ENCODE results near the gene RGS3.

RGS3 gene

DNA sequence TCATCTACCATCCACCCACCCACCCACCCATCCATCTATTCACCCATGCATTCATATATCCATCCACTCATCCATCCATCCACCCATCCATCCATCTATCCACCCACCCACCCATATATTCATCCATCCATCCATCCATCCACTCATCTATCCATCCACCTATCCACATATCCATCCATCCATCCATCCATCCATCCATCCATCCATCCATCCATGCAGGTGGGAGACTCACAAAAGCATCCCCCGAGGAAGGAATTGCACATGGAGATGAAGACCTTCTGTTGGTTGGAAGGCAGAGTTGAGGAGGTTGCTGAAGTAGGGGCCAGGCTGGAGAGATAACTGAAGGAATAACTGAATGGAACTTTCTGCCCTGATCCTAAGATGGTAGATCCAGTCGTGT is 126.9 kb downstream of the RGS3 start:
- no peak for DNase-seq

DNA sequence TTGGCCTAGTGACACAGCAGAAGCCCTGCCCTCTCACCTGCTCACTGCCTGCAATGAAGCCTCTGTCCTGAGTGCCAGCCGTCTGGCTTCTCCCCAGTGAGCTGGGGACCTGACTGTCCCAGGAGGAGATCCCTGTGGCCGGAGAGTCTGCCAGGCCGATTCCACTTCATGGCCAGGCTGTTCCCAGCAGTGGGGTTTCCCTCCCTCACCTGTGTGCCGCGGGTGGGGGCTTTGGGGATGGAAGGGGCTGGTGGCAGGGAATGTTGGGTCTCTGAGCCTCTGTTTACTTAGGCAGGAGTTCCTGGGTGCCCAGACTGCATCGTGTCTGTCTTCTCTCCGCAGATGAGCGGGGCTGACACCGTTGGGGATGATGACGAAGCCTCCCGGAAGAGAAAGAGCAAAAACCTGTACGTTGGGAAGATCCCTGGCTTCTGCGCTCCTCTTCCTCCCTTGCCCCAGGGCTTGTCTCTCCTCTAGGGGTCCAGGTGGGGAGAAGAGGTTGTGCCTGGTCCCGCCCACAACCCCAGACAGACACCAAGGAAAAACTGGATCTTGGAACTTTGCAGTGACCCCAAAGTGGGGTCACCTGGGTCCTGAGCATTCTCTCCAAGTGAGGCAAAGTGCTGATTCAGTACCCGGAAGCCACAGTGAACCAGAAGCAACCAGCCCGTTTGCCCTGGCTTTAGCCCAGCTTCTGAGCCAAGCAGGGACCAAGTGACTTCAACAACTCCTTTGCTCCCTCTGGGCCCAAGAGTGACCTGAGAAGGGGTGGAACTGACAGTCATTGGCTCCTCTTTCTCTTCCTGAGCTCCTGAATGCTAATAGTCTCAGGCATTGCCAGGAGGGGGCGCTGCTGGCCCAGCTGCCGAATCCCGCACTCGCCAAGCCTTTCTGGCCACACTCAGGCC is 127.7 kb downstream of the RGS3 start:
- DNase-seq = peak; percentile 73 to 84

DNA sequence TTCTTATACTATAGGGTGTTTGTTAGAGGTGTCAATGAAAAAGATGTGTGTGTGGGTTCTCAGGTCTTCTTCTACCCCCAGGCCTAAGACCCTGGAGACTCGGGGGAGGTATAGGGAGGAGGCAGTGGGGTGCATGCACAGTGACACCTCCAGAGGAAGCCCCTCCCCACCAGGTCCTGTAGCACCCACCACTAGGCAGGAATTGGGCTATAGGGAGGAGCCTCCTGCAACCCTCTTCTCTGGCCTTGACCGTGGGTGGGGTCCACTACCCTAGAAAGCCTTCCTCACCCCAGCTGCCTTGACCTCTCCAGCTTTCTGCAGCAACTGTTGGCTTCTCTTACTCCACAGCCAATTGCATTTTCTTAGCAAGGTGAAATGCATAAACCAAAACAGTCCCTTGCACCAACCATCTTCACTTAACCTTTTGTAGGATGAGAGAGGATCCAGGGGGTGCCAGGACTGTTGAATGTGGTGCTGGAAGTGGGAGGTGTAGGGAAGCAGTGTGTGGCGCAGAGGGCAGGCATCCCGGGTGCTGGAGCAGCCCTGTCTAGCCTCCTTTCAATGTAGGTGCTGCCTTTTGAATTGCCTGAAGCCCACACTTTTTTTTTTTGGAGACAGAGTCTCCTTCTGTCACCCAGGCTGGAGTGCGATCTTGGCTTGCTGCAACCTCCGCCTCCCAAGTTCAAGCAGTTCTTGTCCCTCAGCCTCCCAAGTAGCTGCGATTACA is 128.5 kb downstream of the RGS3 start:
- no peak for DNase-seq

DNA sequence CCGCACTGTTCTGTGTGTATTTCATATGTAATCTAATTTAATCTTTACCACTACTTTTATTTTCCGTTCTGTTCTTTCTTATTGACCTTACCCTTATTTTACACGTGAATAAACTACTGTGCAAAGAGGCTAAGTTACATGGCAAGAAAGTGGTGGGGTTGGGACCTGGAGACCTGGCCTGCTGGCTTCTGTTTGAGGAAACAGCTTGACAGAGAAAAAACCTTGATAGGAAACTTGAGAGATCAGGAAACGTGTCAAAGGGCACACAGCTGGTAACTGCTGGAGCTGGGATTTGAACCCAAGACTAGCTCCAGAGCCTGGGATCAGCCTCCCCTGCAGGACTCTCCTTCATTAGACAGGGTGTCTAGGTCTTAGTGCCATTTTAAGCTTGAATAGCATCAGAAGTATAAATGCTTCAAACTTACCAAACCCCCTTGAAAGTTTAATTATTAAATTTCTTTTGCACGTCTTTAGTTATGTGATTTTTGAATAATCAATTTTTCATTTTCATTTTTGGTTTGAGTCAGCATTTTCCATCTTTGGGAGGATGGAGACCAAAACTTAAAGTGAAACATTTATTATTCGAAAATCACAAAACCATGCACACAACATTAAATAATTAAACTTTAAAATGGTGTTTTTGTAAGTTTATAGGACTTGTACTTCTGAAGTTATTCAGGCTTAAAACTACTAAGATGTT is 129.5 kb downstream of the RGS3 start:
- DNase-seq = no peak

DNA sequence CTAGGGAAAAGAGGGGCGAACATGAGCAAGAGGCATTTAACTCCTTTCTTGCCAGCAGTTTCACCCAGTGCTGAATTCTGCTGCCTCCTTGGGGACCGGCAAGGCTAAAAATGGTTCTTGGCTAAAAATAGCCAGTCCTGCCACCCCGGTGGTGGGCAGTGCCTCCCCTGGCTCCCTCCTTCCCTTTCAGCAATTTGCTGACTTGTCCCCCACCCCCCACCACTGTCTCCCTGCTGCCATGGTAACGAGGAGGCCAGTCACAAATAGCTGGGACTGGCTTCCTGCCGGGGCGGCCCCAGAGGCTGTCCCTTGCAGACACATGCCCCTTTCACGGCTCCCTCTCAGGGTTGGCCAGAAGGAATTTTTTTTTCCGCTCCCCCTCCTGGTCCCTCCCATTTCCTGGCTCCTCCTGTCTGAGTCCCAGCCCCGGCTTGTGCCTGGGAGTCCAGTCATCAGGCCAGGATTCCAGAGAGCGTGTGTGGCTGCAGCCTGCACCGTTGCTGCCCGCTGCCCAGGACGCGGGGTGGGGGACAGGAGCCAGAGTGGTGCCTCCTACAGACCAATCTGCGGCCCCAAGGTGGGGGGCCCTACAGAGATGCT is 130.3 kb downstream of the RGS3 start:
- DNase-seq = peak in 1 of 2 donors; percentile 17

DNA sequence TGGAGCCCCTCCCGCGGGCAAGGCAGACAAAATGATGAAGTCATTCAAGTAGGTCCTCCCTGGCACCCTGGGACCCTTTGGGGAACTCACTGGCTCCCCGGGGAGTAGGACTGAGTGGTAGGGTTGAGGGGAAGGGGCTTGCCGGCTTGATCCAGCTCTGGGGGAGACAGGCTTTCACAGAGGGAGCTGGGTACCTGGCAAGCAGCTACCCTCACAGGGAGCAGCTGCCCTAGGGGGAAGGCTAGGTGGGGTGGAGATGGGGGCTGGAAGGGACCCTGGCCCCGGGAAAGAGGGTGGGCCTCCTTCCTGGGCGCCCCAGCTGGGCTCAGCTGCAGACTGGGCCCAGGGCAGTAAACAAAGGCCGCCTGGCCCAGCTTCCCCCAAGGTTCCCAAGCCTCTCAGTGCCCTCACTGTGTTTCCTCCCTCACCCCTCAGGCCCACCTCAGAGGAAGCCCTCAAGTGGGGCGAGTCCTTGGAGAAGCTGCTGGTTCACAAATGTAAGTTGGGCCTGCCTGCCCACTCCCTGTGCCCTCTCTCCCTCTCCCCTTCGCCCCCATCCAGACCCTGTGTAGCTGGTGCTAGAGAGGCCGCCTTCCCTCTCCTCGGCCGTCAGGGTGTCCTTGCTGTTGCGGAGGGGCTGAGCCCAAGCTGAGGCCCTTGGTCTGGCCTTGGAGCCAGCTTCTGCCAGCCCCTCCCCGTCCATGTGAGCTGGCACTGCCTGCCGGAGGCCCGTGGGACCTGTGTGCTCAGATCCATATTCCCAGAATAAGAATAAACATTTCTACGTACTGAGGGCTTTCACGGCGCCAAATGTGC is 131.2 kb downstream of the RGS3 start:
- no peak for DNase-seq

DNA sequence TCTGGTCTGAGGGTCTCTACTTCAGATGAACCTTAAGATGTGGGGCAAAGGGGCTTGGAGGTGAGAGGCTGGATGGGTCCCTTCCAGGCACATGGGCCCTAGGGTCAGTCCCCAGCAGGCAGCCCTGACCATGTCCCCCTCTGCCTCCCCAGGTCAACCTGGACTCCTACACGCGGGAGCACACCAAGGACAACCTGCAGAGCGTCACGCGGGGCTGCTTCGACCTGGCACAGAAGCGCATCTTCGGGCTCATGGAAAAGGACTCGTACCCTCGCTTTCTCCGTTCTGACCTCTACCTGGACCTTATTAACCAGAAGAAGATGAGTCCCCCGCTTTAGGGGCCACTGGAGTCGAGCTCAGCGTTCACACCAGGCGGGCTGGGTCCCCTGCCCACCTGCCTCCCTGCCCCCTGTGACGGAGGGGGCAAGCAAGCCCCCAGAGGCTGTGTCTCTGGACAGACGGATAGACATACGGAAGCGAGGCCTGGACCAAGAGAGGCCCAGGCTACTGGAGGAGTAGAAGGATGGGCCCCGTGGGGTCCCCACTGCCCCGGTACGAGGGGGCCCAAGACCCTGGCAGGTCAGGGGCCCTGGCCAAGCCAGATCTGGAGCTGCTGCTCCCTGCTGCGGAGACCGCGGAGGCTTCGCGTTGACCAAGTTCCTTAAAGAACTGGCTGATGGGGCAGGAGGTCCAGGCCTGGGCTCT is 133.2 kb downstream of the RGS3 start:
- DNase-seq = no peak

DNA sequence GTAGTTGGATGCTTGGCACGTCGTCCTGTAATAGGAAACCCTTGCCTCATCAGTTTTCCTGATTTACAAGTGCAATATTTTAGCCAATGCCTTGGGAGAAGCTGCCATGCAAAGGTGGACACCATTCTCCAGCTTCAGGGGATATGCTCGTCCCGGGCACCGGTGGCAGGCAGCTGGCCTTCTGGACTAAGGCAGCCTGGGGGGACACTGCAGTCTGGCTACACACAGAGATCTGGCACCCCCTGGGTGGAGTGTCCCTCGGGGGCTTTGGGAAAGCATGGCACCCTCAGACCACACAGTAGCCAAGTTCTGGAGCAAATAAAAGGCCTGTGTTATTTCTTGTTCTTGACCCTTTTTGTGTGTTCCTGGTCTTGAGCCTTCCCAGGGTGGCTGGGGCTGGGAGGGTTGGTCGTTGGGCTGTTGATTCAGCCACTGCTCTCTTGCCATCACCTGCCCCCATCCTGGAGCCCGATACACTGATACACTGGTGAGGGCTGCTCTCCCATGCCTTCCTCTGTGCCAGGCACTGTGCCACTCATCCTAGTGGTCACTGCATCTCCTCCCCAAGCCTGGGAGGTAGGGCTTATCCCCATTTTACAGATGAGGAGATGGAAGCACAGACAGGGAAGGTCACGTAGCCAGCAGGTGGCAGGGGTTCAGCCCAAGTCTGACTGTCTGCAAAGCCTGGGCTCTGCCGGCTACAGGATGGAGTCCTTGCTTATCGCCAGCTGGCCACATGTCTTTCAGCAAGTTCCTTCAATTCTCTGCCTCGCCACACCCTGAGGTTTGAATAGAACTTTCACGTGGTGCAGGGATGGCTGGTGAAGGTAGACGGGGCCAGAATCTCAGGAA is 134.1 kb downstream of the RGS3 start:
- DNase-seq = no peak

DNA sequence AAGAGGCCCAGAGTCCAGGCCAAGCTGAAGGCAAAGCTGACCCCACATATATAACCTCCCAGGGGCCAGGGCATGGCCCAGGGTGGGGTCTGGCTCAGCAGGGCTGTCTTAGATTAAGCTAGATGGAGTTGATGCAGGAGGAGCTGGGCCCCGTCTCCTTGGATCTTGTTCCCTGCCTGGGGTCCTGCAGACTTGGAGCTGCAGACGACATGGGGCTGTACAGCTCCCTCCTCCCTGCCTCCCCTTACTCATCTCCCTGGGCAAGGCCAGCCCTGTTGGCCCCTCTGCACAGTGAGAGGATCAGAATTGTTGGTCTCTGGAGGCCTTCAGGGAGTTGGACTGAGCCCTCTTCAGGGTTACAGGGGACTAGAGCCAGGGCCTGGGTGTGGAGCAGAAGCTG is 134.9 kb downstream of the RGS3 start:
- DNase-seq = no peak

DNA sequence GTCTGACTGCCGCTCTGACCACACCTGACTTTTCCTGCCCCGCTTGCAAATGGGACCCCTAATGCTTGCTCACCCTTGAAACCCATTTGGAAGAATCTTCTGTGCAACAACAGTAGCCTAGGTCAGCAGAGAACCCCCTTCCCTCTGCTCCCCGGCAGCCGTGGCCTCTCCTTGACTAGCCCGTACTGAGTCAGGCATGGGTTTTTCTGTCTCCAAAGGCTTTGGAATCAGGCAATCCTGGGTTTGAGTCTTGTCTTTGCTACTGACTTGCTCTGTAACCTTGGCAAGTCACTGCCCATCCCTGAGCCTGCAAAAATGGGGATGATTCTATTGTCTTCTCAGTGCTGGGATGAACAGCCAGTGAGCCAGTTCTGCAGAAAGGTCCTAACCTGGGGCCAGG is 135.4 kb downstream of the RGS3 start:
- DNase-seq = no peak

DNA sequence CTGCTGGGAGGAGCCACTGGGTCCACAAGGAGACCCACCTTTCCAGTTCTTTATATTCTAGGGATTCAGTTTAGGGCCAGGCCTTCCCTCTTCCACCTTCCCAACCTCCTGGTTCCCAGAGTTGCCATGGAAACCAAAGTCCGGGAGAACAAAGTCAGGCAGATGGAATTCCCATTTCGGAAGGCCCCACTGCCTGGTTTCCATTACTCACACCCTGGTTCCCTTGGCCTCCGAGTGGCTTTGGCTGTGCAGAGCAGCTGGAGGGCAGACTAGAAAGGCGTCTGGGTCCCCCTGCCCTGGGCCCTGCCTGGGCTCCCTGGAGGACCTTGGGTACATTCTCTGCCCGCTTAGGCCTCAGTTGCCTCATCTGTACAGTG is 136.1 kb downstream of the RGS3 start:
- DNase-seq = no peak

DNA sequence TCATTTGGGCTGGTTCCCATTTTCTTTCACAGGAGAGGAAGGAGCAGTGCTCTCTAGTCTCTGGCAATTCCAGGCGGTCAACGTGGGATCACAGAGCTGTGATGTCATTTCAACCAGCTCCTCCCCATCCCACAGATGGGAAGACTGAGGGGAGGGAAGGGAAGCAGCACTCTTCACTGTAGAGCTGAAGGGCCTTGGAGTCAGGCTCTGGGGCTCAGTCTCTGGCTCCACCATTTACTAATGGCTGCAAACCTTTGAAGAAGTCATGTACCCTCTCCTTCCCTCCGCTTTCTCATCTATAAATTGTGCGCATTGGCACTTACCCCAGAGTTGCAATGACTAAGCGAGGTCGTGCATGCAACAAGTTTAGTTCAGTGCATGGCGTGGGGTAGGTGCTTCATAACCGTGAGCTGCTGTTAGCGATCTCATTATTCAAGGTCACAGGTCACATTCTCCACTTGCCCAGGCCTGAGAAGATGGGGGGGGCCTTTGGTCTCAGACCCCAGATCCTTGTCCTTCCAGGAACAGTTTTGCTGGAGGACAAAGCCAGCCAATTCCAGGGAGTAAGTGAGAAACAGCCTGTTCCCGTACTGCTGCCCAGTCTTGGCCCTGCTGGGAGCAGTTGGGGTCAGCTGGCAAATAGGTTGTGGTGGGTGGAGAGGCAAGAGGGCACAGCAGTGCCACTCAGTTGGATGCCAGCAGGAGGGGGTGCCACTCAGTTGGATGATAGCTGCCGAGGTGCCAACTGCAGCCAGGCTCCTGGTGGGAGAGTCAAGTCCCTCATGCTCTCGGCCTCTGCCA is 136.7 kb downstream of the RGS3 start:
- no peak for DNase-seq

DNA sequence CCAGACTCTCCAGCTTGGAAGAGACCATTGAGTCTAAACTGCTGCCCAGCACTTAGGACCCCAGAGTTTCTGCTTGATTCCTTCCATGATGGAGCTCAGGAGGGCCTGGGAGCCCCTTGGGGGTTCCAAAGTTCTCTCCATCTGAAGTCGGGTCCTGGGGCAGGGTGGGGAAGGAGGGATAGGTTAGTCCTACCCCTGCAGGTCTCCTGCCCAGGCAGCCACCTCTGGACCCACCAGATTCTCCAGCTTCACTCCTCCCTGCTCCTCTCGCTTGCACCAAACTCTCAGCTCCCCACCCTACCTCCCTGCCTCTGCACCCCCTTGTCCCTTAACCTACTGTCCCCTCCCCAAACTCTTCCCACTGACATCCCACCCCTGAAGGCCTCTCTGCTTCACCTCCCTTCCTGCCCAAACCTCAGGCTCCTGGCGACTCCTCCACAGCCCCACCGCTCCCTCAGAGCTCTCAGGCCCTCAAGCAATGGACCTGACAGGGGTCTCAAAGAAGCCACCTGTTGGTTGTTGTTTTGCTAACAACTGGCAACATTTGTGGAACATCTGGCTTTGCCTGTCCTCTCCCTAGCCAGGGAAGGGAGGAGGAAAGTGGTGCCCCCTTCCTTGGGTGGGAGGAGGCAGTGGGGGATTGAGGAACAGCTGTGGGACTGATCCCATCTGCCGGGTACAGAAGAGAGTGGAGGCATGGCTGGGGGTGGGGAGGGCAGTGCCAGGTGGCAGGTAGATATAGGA is 137.5 kb downstream of the RGS3 start:
- no peak for DNase-seq

DNA sequence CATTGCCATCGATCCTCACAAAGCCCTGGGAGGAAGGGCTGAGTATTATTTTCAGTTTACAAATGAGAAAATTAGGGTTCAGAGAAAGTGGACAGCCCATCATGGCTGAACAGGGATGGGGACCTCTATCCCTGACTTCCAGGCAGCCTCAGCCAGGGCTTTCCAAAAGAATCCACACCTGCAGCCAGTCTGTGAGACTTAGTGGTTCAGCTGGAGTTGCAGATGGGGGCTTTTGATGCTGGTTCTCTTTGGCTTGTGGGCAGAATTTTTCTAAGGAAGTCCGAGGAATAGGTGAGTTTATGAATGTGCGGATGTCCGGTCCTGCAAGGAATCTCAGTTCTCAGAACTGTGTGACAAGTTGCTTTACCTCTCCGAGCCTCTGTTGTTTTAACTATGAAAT is 138.1 kb downstream of the RGS3 start:
- no peak for DNase-seq

DNA sequence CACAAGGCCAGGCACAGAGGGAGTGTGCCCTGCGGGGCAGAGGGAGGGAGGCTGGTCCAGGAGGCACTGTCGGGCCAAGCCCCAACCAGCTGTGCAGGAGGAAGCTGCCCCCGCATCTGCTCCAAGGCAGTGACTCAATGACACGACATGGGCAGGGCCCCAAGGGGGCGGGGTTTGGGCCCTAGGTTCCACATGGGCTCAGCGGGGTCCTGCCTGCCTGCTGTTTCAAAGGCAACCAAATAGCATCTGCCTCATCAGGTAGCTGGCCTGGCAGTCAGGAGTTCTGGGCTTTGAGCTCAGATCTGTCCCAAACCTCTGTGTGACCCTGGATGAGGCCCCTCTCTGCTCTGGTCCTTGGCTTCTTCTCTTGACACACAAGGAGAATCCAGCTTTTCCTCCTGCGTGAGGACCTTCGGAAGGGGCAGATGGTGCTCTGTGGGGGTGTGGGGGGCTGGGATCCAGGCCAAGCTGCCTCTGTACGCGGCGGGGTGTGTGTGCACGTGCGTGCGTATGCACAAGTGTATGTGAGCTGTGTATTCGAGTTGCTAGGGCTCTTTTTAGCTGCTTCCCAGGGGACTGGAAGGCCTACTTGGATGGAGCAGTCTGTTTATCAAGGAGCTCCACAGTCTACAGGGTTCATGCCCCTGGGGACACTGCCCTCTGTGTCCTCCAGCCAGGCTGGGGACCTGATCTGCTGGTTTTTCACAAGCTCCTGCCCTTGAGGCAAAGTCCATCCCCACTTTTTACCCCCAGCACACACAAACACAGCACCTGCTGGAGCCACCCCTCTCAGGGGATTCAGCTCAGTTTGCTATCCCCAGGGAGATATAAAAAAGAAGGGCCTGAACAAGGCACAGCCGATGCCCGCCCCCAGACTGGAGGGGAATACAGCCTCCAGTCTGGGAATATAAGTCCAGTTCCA is 138.9 kb downstream of the RGS3 start:
- peak; percentile 55 to 75 for DNase-seq

DNA sequence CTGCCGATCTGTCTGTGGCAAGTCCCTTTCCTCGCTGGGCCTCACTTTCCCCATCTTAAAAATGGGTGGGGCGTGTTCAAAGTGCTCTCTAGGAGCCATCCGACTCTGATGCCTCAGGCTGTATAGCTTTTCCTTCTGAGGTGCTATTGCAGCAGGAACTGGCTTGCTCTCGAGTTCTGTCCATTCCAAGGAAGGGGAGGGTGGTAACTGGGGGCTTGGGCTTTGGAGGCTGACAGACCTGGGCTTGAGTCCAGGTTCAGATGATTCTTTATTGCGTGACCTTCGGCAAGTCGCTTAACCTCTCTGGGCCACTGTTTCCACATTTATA is 139.5 kb downstream of the RGS3 start:
- DNase-seq = no peak

DNA sequence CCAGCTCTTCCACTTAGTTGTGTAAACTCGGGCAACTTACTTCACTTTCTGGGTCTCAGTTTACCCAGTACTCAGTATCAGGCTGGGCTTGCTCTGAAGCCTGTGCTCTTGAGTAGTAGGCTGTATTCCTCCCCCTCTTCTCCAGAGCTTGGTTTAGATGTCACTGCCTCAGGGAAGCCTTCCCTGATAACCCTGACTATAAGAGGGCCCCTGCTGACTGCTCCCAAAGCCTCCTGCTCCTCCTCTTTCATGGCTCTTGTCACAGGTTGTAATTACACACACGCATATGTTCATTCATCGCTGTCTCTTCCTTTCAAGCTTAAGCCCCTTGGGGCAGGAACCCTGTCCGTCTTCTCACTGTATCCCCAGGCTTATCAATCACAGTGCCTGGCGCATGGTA is 140.2 kb downstream of the RGS3 start:
- no peak for DNase-seq

DNA sequence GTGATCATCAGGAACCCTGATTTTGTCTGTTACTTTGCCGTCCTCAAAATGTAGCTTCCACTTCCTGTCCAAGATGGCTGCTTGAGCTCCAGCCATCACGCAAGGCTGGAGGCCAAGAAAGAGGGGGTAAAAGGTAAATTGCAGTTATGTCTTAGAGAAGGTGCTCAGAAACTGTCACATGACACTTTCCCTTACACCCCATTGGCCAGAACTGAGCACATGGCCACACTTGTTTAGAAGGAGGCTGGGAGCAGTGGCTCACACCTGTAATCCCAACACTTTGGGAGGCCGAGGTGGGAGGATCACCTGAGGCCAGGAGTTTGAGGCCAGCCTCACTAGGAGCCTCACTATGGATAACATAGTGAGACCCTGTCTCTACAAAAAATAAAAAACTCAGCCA is 140.9 kb downstream of the RGS3 start:
- DNase-seq = no peak

Measured in stimulated activated CD4-positive, alpha-beta T cell treated with anti-CD3 and anti-CD28 coated beads, Interleukin-2, amount 100 ng/mL, for 24 hours (primary cell).